Measurements from ENCODE around the gene GYG2.
"Not testable (repeated sequence)": the region's sequence is repeated elsewhere in the genome, so short reads cannot be mapped to it uniquely, and the experiment has no call there.

Gene GYG2

DNA sequence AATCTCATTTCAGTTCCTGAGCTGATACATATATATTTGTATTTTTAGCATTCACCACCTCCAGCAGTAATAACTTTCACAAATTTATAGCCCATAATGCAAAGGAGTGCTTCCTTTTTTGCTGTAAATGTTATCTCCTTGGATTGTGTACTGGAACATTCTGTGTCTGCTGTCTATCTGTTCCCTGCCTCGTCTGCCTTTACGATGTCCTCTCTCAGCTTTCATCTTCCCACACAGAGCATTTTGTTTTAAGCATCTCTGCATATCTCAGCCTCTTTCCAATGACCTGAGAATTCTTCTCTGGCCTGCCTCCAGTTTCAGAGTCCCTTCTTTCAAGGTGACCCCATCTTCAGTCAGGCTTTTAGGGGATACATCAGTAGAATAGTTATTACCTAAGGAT lies 43.1 kb downstream of the GYG2 start:
- DNase-seq (ENCODE audit: low read depth in 2 of 2), result no peak

- DNase-seq (ENCODE audit: low read depth in 2 of 2), result no peak
Observed at GRCh38 chrX:2872671-2873277, 44.0 kb downstream of the GYG2 start.

- no peak for DNase-seq (ENCODE audit: low read depth in 2 of 2)
Observed at GRCh38 chrX:2874222-2875135, 45.7 kb downstream of the GYG2 start.

- no peak for DNase-seq (ENCODE audit: low read depth in 2 of 2)
Observed at GRCh38 chrX:2875136-2875481, 46.4 kb downstream of the GYG2 start.

GRCh38 chrX:2875798-2876399 lies 47.2 kb downstream of the GYG2 start:
- no peak for DNase-seq (ENCODE audit: low read depth in 2 of 2)

- DNase-seq (ENCODE audit: low read depth in 2 of 2), result no peak
Observed at GRCh38 chrX:2878563-2878962, 49.8 kb downstream of the GYG2 start.

DNA sequence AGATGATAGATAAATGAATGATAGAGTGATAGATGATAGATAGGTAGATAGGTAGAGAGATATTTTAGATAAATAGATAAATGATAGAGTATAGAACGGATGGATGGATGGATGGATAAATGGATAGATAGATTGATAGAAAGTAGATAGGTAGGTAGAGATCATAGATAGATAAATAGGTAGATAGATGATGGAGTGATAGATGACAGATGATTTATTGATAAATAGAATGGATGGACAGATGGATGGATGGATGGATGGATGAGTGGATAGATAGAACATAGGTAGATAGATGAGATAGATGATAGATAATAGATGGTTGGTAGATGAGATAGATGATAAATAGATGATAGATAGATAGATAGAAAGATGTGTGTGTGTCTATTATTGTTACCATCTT lies 50.9 kb downstream of the GYG2 start:
- DNase-seq (ENCODE audit: low read depth in 2 of 2), result no peak

- DNase-seq (ENCODE audit: low read depth in 2 of 2), result no peak
Observed at GRCh38 chrX:2883770-2884169, 55.0 kb downstream of the GYG2 start.

DNA sequence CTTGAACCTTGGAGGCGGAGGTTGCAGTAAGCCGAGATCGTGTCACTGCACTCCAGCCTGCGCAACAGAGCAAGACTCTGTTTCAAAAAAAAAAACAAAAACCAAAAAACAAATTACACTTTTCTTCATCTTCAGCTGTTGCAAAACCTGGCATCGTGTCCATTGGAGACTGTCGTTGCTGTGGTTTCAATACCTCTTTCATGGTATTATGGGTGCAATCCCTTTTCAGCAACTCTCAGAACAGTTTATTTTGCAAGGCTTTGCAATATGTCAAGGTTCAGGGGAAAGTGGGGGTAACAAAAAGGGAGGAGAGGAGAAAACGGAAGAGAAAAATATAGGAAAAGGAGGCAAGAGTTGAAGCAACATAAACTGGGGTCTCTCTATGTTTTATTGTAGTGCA lies 59.6 kb downstream of the GYG2 start:
- DNase-seq (ENCODE audit: low read depth in 2 of 2), result no peak

DNA sequence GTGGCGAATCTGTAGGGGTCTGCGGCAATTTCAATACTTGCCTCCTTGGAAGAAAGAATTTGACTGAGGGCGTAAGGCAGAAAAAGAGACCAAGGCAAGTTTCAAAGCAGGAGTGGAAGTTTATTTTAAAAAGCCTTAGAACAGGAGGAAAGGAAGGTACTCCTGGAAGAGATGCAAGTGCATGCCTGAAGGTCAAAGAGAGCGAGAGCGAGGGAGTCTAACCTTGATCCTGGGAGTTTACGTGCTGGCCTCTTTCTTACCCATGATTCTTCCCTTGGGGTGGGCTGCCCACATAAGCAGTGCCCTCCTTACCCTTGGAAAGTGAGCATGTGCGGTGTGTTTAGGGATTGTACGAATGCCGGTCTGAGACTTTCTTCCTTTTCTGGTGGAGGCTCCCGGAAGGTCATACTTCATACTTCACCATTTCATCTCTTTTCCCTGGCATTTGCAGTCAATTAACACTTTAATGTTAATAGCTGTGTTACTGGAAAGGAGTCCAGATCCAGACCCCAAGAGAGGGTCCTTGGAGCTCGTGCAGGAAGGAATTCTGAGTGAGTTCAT lies 60.4 kb downstream of the GYG2 start:
- DNase-seq (ENCODE audit: low read depth in 2 of 2), result no peak

GRCh38 chrX:2889706-2890490 lies 61.2 kb downstream of the GYG2 start:
- DNase-seq (ENCODE audit: low read depth in 2 of 2), result not testable (repeated sequence)

DNA sequence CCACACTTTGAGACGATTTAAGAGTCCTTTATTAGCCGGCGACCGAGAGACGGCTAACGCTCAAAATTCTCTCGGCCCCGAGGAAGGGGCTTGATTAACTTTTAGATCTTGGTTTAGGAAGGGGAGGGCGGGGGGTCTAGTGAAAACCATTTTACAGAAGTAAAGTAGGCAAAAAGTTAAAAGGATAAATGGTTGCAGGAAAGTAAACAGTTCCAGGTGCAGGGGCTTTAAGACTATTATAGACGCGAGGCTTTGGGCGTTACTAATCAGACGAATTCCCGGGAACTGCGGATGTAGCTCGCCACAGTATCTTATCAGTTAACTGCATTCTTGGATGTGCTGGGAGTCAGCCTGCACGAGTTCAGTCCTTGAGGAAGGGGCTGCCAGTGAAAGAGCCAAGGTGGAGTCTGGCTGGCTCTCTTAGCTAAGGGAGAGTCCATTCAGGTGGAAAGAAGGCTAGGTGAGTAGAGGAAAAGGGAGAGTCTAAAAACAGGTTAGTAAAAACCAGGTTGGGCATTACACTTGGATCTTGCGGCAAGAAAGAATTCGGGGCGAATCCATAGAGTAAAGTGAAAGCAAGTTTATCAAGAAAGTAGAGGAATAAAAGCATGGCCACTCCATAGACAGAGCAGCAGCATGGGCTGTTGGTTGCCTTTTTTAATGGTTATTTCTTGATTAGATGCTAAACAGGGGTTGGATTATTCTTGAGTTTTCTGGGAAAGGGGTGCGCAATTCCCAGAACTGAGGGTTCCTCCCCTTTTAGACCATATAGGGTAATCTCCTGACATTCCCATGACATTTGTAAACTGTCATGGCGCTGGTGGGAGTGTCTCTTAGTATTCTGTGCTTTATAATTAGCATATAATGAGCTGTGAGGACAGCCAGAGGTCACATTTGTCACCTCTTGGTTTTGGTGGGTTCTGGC lies 62.1 kb downstream of the GYG2 start:
- DNase-seq (ENCODE audit: low read depth in 2 of 2), result not testable (repeated sequence)

- DNase-seq (ENCODE audit: low read depth in 2 of 2), result no peak
Observed at GRCh38 chrX:2892816-2893215, 64.1 kb downstream of the GYG2 start.

DNA sequence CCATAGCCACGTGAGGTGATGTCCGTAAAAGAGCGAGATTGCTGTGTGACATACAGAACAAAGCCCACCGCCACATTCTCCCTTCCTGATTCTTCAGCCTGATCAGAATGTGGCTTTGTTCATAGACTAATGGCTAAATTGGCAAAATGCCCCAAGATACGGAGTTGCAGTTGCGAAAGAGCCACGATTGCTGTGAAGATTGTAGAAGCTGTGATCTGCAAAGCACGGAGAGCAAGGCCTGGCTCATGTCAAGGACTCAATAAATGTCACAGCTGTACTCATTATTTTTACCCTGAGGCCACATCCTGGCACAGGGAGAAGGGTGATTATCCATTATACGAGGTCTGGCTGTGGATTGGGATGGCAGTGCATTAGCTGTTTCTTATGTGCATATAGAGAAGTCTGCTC lies 66.2 kb downstream of the GYG2 start:
- no peak for DNase-seq (ENCODE audit: low read depth in 2 of 2)

DNA sequence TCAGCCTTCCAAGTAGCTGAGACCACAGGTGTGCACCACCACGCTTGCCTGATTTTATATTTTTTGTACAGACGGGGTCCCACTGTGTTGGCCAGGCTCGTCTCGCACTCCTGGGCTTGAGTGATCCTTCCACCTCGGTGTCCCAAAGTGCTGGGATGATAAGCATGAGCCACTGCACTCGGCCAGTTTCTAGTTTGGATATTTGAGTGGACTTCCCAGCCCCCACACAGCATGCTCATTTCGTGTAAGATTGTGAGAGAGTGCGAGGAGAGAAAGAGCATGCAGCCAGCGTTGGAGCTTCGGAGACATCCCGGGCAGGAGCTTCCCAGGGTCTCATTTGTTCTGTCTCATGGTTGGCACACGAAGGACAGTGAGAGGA lies 68.6 kb downstream of the GYG2 start:
- DNase-seq (ENCODE audit: low read depth in 2 of 2), result no peak

- not testable (repeated sequence) for DNase-seq (ENCODE audit: low read depth in 2 of 2)
Observed at GRCh38 chrX:2897690-2898623, 69.2 kb downstream of the GYG2 start.

DNA sequence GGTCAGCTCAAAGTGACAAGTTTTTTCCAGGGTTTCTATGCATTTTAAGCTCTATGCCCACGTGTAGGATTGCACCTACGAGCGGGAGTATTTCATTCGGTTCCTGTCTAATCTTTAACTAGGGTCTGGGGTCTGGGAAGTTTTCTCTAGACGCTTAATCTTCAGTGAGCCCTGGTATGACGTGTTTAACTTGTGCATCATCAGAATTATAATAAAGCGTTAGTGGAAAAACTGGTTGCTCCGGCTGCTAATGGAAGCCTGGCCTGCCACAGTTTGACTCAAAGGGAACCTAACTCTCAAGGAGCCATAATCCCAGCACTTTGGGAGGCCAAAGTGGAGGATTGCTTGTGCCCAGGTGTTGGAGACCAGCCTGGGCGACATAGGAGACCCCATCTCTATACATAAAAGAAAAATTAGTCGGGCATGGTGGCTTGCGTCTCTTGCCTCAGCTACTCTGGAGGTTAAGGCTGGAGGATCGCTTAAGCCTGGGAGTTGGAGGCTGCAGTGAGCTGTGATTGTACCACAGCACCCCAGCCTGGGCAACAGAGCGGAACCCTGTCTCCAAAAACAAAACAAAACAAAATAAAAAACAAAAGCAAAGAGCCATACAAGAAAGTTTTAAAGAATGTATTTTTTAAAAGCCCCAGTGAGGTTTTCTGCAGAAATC lies 70.2 kb downstream of the GYG2 start:
- no peak for DNase-seq (ENCODE audit: low read depth in 2 of 2)

DNA sequence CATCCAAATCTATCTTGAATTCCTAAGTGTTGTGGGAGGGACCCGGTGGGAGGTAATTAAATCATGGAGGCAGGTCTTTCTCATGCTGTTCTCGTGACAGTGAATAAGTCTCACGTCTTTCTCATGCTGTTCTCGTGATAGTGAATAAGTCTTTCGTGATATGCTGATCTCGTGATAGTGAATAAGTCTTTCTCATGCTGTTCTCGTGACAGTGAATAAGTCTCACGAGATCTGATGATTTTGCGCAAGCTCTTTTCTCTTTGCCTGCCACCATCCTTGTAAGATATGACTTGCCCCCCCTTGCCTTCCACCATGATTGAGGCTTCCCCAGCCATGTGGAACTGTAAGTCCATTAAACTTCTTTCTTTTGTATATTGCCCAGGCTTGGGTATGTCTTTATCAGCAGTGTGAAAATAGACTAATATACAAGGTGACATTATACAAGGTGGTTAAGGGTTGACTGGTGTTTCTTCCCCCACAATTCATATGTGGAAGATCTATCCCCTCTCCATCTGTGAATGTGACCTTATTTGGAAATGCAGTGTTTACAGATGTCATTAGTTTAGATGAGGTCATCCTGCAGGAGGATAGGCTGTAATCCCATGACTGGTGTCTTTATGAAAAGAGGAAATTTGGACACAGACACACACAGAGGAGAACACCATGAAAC lies 72.8 kb downstream of the GYG2 start:
- DNase-seq (ENCODE audit: low read depth in 2 of 2), result no peak

DNA sequence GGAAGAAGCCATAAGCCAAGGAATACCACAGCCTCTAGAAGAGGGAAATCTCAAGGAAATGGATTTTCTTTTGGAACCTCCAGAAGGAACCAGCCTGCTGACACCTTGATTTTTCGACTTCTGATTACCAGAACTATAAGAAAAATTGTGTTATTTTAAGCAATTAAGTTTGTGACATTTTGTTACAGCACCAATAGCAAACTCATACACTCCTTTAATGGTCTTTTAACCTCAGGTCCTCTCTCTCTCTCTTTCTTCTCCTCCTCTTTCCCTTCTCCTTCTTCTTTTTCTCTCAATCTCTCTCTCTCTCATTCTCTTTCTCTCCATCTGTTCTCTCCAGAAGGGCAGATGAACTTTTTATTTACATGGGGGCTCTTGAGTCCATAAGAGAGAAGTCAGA lies 74.1 kb downstream of the GYG2 start:
- no peak for DNase-seq (ENCODE audit: low read depth in 2 of 2)
